ENCODE measurements around the gene MED12L.

GRCh38 chr3:151478335-151478697 lies 392.9 kb downstream of the MED12L start:
- TF ChIP-seq POLR2A (IDR thresholded peaks at IDR 0.05) (no peak), CTCF (IDR thresholded peaks at IDR 0.05) (no peak)

Data from lower leg skin (tissue), 3 donors.